Breast epithelium (tissue), 3 donors: ENCODE results near the gene CBX8.

Source experiments
- POLR2A ChIP-seq: fragments of 450-650 bp; IDR thresholded peaks from one replicate; pipeline ENCODE4 v1.6.1; 2016; ENCODE audit warnings: antibody characterized with exemption, mild to moderate bottlenecking, moderate library complexity
- POLR2AphosphoS5 ChIP-seq, 3 donors: sonication (generic); formaldehyde crosslinking; IDR thresholded peaks; one replicate each; pipeline ENCODE4 v1.6.1; 2017; ENCODE audit warnings: antibody characterized with exemption in 3 of 3
- TF ChIP-seq, protein P1 (sequence below), 3 donors: fragments of 450-650 bp; IDR thresholded peaks; one replicate each; pipeline ENCODE4 v1.5.1; 2016 to 2017; ENCODE audit warnings: antibody characterized with exemption in 3 of 3, mild to moderate bottlenecking in 3 of 3, moderate library complexity in 3 of 3

DNA sequence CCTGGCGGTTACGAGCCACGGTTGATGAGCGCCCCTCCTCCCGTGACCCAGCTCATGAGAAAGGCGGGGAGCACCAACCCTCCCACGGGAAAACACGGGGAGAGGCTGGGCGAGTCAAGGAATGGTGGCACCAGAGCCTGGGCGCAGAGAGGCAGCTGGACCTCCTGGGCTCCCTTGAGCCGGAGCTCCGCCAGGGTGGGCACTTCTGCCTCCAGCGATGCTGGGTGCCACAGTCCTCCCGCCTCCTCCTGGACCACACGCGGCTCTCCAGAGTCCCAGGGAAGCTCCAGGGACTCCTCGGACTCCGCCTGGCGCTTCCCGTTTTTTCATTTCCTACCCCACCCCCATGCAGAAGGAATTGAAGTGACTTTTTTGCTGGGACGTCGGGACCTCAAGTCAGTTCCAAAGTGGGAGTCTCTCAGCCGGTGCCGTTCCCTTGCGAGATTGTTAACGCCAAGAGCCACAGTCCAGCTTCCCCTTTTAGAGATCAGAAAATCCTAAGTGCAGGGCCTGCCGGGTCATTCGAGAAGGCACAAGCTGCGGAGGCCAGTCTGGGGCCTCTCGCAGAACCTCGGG, 6.6 kb upstream of the CBX8 start:
- TF ChIP-seq POLR2A (no peak), POLR2AphosphoS5 (IDR thresholded peaks at IDR 0.05) (no peak)
- TF ChIP-seq, protein P1, sequence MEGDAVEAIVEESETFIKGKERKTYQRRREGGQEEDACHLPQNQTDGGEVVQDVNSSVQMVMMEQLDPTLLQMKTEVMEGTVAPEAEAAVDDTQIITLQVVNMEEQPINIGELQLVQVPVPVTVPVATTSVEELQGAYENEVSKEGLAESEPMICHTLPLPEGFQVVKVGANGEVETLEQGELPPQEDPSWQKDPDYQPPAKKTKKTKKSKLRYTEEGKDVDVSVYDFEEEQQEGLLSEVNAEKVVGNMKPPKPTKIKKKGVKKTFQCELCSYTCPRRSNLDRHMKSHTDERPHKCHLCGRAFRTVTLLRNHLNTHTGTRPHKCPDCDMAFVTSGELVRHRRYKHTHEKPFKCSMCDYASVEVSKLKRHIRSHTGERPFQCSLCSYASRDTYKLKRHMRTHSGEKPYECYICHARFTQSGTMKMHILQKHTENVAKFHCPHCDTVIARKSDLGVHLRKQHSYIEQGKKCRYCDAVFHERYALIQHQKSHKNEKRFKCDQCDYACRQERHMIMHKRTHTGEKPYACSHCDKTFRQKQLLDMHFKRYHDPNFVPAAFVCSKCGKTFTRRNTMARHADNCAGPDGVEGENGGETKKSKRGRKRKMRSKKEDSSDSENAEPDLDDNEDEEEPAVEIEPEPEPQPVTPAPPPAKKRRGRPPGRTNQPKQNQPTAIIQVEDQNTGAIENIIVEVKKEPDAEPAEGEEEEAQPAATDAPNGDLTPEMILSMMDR (IDR thresholded peaks at IDR 0.05): no peak
